T-helper 1 cell treated with Interleukin-12 subunit alpha and Interleukin-12 subunit beta and Interleukin-4 antibody, amounts not matched to agents 30 ng/mL and 1 ng/mL, for 36 hours (primary cell): Measurements from ENCODE around the gene VAMP5. TPM values are rescaled to one million over a fixed set of nuclear protein-coding genes. Genes with fewer than 3 reads are reported as not detected.
"Not testable (repeated sequence)": the region's sequence is repeated elsewhere in the genome, so short reads cannot be mapped to it uniquely, and the experiment has no call there.

Source experiments
- intact Hi-C: fragments of 100-400 bp; cut with micrococcal nuclease; formaldehyde crosslinking; loops from one replicate; pipeline ENCODE4 v1.15.1; 2024
- total RNA-seq: library from RNA; stranded (reverse); gene quantifications from 2 replicates; pipeline ENCODE4 v1.2.3, GENCODE V29; 2022

The VAMP5 gene
- total RNA-seq, 1 donor from 2014 or later = 68.7 TPM

DNA sequence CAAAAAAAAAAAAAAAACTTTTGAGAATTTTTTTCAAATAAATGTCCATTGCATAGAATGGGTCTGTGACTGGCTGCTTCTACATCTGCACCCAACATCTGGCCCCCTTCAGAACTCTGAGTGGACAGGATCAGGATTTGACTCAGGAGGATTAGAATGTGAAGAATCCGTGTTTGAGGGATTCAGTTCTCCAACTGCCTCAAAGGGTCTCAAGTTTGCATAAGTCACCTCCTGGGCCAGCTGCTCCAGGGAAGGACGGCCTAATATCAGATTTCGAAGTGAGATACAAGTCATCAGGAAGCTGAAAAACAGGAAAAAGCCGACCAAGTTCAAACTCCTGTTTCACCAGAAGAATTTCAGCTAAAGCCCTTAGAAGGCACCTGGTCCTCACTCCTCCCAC is 34.4 kb upstream of the VAMP5 start:
- intact Hi-C loops = no loop called here

DNA sequence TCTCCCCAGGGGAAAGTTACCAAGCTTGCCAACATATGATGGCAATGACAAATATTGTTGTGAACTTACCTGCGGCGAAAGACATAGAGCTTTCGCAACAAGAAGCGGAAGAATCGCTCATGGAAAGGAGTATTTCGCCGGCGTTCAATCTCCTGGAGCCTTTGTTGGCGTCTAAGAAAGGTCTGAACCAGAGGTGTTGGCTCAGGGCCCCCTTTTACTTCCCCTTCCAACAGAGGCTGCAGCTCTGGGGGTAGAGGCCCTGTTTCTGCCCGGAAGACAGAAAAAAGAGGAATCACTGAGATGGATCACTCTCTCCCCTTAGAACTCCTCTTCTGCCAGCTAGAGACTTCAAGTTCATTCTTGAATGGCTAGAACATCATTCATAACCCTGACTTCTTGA is 33.7 kb upstream of the VAMP5 start:
- intact Hi-C loops = no loop called here

DNA sequence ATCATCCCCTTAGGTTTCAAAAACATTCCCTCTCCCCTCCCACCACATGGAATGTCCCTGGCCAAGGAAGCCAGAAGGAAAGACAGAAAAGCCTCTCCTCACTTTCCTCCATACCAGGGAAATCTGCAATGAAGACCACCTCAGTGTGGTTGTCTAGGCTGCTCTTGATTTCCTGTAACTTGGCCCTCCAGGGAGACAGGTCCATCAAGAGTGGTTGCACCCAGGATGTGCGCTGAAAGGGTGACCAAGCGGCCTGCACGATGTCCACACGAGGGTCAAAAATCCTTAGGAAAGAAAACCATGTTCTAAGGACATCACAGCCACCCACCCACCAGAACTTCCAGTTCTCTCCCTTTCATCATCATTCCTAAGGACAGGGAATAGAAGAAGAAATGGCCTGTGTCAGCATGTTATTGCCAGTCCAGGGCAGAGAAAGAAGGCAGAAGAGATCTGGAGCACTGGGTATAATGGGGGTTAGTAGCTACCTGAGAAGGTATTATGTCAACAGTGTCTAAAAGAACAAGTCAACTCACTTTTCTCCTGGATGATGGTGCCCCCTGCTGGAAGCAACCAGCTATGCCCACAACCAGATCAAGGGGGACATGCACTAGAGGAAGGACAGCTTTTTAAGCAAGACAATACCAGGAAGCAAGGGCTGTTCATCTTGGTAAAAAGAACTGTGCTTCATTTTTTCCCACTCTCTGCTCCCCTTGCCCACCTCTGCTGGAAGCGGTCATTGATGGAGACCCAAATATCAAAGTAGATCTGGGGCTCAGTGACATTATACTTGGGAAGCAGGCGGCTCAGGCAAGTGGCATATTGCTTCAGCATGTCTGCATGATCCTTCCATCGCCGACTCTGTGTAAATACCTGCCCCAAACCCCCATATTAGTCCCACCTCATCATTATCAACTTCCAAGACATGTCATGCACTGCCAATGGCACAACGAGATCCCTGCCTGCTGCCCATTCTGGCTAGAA is 32.2 kb upstream of the VAMP5 start:
- intact Hi-C loops = loop anchor here (1.0 kb wide), 10 partner anchors 9 to 286 kb away; partner anchors contain the start of genes ELMOD3, GGCX, RETSAT and RNF181

DNA sequence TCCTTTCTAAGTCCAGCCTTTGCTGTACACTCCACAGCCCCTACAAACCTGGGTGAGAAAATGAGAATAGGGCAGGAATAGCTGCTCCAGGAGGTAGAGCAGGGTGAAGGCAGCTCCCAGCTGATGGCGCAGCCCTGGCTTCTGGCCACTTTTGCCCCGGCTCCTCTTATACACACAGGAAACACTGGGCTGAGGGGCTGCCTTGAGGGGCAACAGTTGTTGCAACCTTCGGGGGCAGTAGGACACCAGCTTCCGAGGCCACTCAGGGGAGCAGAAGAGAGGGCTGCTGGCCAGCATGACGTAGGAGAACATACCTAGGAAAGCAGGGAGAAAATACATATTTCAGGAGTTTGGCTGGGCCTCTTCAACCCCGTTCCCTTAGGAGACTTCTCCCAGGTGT is 31.0 kb upstream of the VAMP5 start:
- intact Hi-C loops = no loop called here

DNA sequence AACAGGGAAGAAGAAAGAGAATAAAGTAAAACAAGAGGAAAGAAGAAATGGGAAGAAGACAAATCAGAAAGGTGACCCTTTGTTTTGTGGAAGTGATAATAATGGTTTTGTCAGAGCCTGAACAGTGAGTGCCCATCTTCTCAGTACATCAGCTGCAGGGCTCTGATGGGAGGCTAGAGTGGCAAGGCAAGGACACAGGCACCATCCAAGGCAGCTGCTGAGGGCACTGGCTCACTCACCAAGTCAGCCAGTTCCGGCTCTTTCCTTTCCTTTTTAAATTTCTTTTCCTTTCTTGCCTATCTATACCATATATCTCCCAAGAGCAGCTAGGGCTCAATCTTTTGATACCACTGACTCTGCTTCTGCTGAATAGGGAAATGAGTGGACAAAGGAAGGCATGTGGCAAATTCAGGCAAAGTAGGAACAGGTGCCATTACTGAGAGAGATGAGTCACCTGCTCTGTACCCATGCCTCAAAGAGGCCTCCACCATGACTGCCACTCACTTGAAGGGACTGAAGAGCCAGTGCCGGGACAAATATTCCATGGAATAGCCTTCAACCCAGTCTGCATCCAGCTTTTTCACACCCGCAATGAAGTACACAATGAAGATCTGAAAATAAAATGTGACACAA is 29.1 kb upstream of the VAMP5 start:
- intact Hi-C loops = no loop called here

DNA sequence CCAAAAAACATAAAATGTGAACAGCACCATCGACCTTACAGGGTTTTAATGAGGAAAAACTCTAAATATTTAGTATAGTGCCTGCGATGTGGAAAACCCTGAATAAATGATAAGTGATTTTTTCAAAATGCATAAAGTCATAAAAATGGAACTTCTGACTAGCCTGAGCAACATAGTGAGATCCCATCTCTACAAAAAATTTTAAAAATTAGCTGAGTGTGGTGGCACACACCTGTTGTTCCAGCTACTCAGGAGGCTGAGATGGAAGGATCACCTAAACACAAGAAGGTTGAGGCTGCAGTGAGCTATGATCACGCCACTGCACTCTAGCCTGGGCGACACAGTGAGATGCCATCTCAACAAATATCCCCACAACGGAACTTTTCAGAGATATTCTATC is 27.1 kb upstream of the VAMP5 start:
- intact Hi-C loops = no loop called here

- intact Hi-C loops = no loop called here
These were observed 26.1 kb upstream of the VAMP5 start for GRCh38 chr2:85558160-85558559.

- intact Hi-C loops = not testable (repeated sequence)
These were observed 23.9 kb upstream of the VAMP5 start for GRCh38 chr2:85560403-85560726.

GRCh38 chr2:85560812-85561279 is 23.4 kb upstream of the VAMP5 start:
- intact Hi-C loops = loop anchor here (1.0 kb wide), 11 partner anchors 9 to 545 kb away; partner anchors contain the start of genes ELMOD3, MAT2A, PTCD3 and RETSAT

DNA sequence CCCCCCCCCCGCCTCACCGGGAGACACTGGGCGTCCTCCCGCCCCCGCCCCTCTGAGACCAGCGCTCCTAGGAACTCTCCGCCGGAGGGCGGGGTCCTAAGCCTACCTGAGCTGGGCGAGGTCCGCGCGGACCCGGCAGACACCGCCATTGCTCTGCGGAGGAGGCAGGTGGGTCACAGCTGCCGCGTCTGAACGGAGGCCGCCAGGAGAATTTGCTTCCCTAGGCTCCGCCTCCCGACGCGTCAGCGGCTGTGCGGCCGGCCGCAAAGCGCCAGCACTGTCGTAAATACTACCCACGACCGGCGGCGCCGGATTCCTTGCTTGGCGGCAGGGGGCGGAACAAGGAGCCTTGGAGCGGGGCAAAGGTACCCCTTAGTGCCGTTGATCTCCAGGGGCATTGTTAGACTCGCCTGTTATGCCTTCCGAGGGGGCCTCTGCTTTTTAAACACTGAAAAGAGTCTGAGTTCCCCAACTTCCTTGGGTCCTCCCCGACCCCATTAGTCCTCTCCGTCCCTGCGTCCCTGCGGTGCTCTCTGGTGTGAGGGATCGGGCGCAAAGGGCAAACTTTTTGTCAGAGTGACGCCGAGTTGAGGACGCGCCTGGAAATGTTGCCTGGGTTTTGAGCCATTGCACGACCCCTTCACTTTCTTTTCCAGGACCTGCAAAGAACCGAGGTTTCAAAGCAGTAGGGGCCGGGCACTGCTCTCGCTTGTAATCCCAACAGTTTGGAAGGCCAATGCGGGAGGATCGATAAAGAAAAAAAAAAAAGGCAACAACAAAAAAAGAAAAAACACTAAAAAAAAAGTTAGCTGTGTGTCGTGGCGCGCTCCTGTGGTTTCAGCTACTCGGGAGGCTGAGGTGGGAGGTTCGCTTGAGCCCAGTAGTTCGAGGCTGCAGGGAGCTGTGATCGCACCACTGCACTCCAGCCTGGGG is 22.7 kb upstream of the VAMP5 start, which contains the start of gene GGCX:
Gene GGCX, minus strand, starts transcription at position 214 of the 933 bp plus-strand sequence. Its CDS starts 65 bp downstream, at position 149.
- intact Hi-C loops = loop anchor here (1.0 kb wide), 11 partner anchors 9 to 545 kb away; partner anchors contain the start of genes ELMOD3, MAT2A, PTCD3 and RETSAT

DNA sequence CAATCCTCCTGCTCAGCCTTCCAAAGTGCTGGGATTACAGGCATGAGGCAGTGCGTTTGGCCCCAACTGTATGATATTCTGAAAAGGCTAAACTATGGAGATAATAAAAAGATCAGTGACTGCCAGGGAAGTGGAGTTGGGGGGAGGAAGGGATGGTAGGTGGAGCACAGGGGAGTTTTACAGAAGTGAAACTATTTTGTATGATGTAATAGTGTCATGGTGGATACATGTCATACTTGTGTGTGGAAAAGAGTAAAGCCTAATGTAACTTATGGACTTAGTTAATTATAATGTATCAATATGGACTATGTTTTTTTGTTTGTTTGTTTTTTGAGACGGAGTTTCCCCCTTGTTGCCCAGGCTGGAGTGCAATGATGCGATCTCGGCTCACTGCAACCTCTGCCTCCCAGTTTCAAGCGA is 20.1 kb upstream of the VAMP5 start:
- intact Hi-C loops = no loop called here

DNA sequence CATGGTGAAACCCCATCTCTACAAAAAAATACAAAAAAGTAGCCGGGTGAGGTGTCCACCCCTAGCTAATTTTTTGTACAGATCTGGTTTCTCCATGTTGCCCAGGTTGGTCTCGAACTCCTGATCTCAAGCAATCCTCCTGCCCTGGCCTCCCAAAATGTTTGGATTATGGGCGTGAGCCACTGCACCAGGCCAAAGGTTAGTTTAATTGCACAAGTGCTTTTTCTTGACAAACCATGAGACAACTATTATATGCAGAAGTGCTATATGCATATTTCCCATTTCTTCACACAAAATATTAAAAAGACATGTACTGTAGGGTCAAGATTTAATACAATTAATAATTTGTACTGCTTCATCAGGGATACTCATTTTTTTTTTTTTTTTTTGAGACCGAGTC is 18.0 kb upstream of the VAMP5 start:
- intact Hi-C loops = no loop called here

DNA sequence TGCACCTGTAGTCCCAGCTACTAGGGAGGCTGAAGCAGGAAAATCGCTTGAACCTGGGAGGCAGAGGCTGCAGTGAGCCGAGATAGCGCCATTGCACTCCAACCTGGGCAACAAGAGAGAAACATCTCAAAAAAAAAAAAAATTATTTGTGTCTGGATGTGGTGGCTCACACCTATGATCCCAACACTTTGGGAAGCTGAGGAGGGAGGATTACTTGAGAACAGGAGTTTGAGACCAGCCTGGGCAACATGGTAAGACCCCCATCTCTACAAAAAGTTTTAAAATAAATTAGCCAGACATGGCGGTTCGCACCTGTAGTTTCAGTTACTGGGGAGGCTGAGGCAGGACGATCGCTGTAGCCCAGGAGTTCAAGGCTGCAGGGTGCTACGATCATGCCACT is 8.5 kb upstream of the VAMP5 start:
- intact Hi-C loops = no loop called here

- intact Hi-C loops = loop anchor here (1.0 kb wide), 2 partner anchors 8 to 16 kb away; partner anchors contain the start of gene GGCX
These were observed 7.2 kb upstream of the VAMP5 start for GRCh38 chr2:85577063-85577385.

DNA sequence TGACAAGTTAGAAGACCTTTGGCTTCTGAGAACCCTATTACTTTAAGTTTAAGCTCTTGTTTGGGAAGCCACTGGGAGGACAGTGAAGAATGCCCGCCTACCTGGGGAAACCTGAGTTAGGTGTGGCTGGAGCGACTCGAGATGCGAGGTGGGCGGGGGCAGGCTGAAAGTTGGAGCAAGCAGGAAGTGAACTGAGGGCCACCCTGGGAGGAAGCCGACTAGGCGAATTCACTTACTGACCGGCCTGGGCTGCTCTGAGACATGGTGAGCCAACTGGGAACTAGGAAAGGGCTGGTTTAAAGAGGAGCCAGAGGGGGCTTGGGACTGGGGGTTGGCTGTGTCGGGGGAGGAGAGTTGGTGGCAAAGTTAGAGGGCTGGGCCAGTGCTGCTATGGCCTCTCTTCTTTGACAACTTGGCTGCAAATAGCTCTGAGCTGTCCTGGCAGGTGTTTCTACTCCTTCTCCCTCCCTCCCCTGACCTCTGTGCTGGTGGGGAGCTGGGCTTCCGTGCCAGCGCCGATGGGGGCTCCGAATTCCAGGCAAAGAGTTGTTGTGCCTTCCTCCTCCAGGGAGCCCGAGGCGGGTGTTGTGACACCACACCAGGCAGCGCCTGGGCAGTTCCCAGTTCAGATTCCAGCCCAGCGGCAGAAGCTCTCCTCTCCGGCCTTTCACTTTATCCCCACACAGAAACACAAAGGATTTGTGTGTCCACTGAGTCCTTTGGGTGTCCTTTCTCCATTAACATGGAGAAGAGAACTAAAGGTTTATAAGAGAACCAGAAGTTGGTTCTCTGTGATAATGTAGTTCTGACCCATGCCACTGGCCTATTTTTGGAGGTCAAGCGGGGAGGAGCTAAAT is 6.6 kb upstream of the VAMP5 start, which contains the start of gene VAMP8:
Gene VAMP8, plus strand, starts transcription at position 201 of the 857 bp plus-strand sequence. Its CDS starts 61 bp downstream, at position 262.
- intact Hi-C loops = loop anchor here (1.0 kb wide), 4 partner anchors 8 to 37 kb away; partner anchors contain the start of genes GGCX and RNF181

- intact Hi-C loops = loop anchor here (1.0 kb wide), 2 partner anchors 17 to 38 kb away; partner anchors contain the start of gene RNF181
These were observed 5.7 kb upstream of the VAMP5 start for GRCh38 chr2:85578243-85579180.

GRCh38 chr2:85579266-85579935 is 4.8 kb upstream of the VAMP5 start:
- intact Hi-C loops = no loop called here

GRCh38 chr2:85580206-85580605 is 4.0 kb upstream of the VAMP5 start:
- intact Hi-C loops = no loop called here
